Esophagus squamous epithelium (tissue), 5 donors: ENCODE results near the gene ESM1. TPM values are rescaled to one million over a fixed set of nuclear protein-coding genes. Genes with fewer than 3 reads are reported as not detected.

Source experiments
- DNase-seq: peaks from one replicate; lab custom pipeline; 2025; lab: John Stamatoyannopoulos, UW
- H3K27ac ChIP-seq, 4 donors: fragments of 200-600 bp; sonication (generic); one replicate each; pipeline ENCODE4 v1.5.1; 2016 to 2019; ENCODE audit warnings: mild to moderate bottlenecking in 1 of 4
- H3K27me3 ChIP-seq, 4 donors: fragments of 200-600 bp; sonication (generic); 1 replicate in 3 of 4; 2 replicates in 1 of 4; pipeline versions ENCODE4 v1.5.1 to v1.6.0; 2017 to 2021; ENCODE audit warnings: antibody characterized with exemption in 1 of 4
- H3K36me3 ChIP-seq, 3 donors: fragments of 200-600 bp; sonication (generic); one replicate each; pipeline ENCODE4 v1.5.1; 2016 to 2019
- H3K4me1 ChIP-seq, 3 donors: fragments of 200-600 bp; sonication (generic); one replicate each; pipeline ENCODE4 v1.5.1; 2017 to 2019
- H3K4me3 ChIP-seq, 4 donors: fragments of 200-600 bp; sonication (generic); 1 replicate in 3 of 4; 2 replicates in 1 of 4; pipeline ENCODE4 v1.5.1; 2016 to 2019; ENCODE audit warnings: mild to moderate bottlenecking in 2 of 4, moderate library complexity in 1 of 4
- H3K9me3 ChIP-seq, 3 donors: fragments of 200-600 bp; sonication (generic); one replicate each; pipeline ENCODE4 v1.5.1; 2016 to 2019
- POLR2A ChIP-seq, 4 donors: fragments of 450-650 bp; IDR thresholded peaks; one replicate each; pipeline ENCODE4 v1.6.1; 2017; ENCODE audit warnings: antibody characterized with exemption in 4 of 4, mild to moderate bottlenecking in 4 of 4, moderate library complexity in 3 of 4
- WGBS, 2 donors: methylation state at CpG; one replicate each; pipeline ENCODE4 v1.1.5; 2018; 5-methylcytosine and 5-hydroxymethylcytosine counted together
- intact Hi-C: fragments of 100-400 bp; cut with DNase I; formaldehyde crosslinking; loops from one replicate; pipeline ENCODE4 v1.15.0; 2022
- total RNA-seq, 4 donors: library from RNA; depleted of rRNA; stranded (reverse); fragments of >200 nt; gene quantifications; one replicate each; pipeline ENCODE4 v1.1.0, GENCODE V29; 2016
- TF ChIP-seq, protein P1 (sequence below), 6 experiments: fragments of 450-650 bp in 4 of 6; fragments of 200-600 bp in 2 of 6; sonication (generic) in 2 of 6; IDR thresholded peaks; one replicate each; pipeline ENCODE4 v1.5.1; 2016 to 2019; ENCODE audit warnings: antibody characterized with exemption in 6 of 6, mild to moderate bottlenecking in 4 of 6, moderate library complexity in 4 of 6
- donor health status: DM: yes; HTN: yes; CAD: no.

ESM1 gene
- total RNA-seq, 4 donors from 2014 or later = 0.95 TPM; not detected in 3

DNA sequence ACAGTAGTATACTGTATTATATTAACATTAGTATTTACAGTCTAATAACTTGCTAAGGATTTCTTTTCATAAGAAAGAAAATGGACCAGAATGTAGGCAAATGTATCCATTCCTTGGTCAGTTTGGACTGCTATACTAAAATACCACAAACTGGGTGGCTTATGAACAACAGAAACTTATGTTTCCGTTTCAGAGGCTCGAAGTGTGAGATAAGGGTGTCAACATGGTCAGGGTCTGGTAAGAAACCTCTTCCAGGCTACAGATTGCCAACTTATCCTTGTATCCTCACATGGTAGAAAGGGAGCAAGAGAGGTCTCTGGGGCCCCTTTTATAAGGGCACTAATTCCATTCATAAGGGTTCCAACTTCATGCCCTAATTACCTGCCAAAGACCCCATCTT, 9.2 kb upstream of the ESM1 start:
- 72 to 85% methylated on average over 2 of the region's 2 CpGs for WGBS, 2 donors
- TF ChIP-seq, protein P1, sequence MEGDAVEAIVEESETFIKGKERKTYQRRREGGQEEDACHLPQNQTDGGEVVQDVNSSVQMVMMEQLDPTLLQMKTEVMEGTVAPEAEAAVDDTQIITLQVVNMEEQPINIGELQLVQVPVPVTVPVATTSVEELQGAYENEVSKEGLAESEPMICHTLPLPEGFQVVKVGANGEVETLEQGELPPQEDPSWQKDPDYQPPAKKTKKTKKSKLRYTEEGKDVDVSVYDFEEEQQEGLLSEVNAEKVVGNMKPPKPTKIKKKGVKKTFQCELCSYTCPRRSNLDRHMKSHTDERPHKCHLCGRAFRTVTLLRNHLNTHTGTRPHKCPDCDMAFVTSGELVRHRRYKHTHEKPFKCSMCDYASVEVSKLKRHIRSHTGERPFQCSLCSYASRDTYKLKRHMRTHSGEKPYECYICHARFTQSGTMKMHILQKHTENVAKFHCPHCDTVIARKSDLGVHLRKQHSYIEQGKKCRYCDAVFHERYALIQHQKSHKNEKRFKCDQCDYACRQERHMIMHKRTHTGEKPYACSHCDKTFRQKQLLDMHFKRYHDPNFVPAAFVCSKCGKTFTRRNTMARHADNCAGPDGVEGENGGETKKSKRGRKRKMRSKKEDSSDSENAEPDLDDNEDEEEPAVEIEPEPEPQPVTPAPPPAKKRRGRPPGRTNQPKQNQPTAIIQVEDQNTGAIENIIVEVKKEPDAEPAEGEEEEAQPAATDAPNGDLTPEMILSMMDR (IDR thresholded peaks at IDR 0.05) = no peak
- no peak for TF ChIP-seq POLR2A (IDR thresholded peaks at IDR 0.05)
- Histone ChIP-seq H3K36me3 (no peaks in the 10 kb centered on the region), H3K27ac (no peak overlapping the region), H3K4me3 (no peak overlapping the region), H3K9me3 (no peaks in the 10 kb centered on the region), H3K27me3 (peaks cover 0 to 12% (median 0%) of the 10 kb centered on the region in 4 donors), H3K4me1 (no peaks in the 10 kb centered on the region)
- no peak for DNase-seq
- intact Hi-C loops = no loop called here

DNA sequence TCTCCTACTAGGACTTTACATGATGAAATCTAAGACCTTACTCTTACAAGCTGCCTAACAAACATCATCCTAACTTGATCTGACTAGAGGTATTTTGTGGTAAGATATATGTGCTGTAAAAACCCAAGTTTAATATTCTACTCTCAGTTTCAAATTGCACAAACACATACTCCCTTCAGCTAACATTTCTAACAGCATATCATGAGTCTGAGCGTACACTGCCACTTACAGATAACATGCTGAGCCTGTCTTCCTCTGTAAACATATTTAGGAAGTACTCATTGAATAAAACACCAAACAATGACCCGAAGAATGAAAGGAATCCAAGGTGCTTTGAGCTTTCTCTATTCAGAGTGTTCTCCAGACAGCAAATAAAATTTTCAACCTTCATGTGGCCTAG, 7.9 kb upstream of the ESM1 start:
- no peaks in the 10 kb centered on the region for H3K4me1 ChIP-seq
- WGBS, 2 donors = 34 to 38% methylated on average over 2 of the region's 2 CpGs
- TF ChIP-seq POLR2A (IDR thresholded peaks at IDR 0.05) = no peak
- TF ChIP-seq, protein P1 (IDR thresholded peaks at IDR 0.05) = no peak
- H3K4me3 ChIP-seq = no peak overlapping the region
- peaks cover 0 to 12% (median 0%) of the 10 kb centered on the region in 4 donors for H3K27me3 ChIP-seq
- DNase-seq = no peak
- H3K27ac ChIP-seq = no peak overlapping the region
- H3K36me3 ChIP-seq = no peaks in the 10 kb centered on the region
- no peaks in the 10 kb centered on the region for H3K9me3 ChIP-seq
- intact Hi-C loops = no loop called here

DNA sequence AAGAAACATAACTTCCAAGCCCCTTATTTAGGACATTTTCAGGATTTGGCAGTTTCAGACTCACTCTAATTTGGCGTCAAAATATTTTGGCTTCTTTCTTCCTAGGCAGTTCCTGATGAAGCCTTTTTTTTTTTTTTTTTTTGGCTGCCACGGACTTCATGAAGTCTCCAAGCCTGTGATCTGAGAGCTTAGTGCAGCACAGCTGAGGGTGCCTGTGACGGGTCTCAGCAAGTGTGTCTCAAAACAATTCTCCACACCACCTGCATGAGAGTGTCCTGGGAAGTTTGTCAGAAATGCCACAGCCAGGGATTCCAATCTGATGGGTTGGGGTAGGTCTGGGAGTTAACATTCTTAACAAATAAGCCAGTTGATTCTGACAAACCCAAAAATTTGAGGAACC, 6.0 kb upstream of the ESM1 start:
- DNase-seq = no peak
- intact Hi-C loops = no loop called here
- H3K36me3 ChIP-seq = no peaks in the 10 kb centered on the region
- H3K27me3 ChIP-seq = peaks cover 0 to 23% (median 0%) of the 10 kb centered on the region in 4 donors
- H3K9me3 ChIP-seq = no peaks in the 10 kb centered on the region
- H3K27ac ChIP-seq = no peak overlapping the region
- TF ChIP-seq POLR2A (IDR thresholded peaks at IDR 0.05) = no peak
- TF ChIP-seq, protein P1 (IDR thresholded peaks at IDR 0.05) = no peak
- H3K4me1 ChIP-seq = no peaks in the 10 kb centered on the region
- WGBS, 2 donors = 25 to 48% methylated on average over 3 of the region's 3 CpGs
- H3K4me3 ChIP-seq = no peak overlapping the region

DNA sequence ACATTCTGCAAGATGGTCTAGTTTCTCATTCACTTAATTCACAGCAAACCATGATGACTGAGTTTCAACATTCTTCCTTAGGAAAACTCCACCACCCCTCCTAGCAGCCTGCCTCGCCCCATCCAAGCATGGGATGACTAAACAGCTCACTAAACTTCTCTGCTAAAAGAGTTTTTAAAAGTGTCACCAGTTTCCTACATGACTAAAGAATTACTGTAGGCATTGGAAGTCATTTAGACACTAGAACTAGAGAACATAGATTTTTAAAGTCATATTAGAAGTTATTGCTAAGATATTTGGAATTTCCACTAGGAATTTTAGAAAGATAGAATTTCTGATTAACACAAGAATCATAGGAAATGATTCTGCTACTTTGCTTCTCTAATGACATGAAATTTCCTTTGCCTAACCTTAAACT, 5.5 kb upstream of the ESM1 start:
- 38 to 50% methylated on average over 1 of the region's 1 CpG for WGBS, 2 donors
- DNase-seq = no peak

DNA sequence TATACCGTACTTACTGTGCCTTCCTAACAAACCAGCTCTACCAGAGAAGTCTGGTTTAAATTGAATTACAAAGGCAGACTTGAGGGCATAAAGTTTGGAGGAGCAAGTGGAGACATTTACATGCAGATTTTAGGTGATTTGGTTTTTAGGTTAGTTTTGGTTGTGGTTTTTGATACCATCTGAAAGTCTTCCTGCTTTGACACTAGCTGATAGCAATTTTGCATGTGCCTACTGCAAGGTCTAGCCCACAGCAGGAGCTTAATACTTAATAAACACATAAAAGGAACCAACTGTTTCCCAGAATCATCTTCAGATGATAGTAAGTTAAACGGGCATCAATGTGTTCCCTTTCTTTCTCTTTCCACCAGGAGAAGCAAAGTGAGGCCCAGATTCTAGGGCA, 3.4 kb upstream of the ESM1 start:
- intact Hi-C loops = no loop called here
- H3K4me3 ChIP-seq = no peak overlapping the region
- TF ChIP-seq, protein P1 (IDR thresholded peaks at IDR 0.05) = no peak
- TF ChIP-seq POLR2A (IDR thresholded peaks at IDR 0.05) = no peak
- DNase-seq = no peak
- H3K27me3 ChIP-seq = peaks cover 0 to 46% (median 0%) of the 10 kb centered on the region in 4 donors
- no peak overlapping the region for H3K27ac ChIP-seq
- no peaks in the 10 kb centered on the region for H3K9me3 ChIP-seq
- H3K36me3 ChIP-seq = no peaks in the 10 kb centered on the region
- peaks cover 0 to 6% (median 0%) of the 10 kb centered on the region in 3 donors for H3K4me1 ChIP-seq
- 55 to 74% methylated on average over 2 of the region's 2 CpGs for WGBS, 2 donors

More for the DNA sequence above, 5.5 kb upstream of the ESM1 start:
- intact Hi-C loops = no loop called here
- TF ChIP-seq, protein P1 (IDR thresholded peaks at IDR 0.05) = no peak
- TF ChIP-seq POLR2A (IDR thresholded peaks at IDR 0.05) = no peak
- no peaks in the 10 kb centered on the region for H3K4me1 ChIP-seq
- peaks cover 0 to 29% (median 0%) of the 10 kb centered on the region in 4 donors for H3K27me3 ChIP-seq
- H3K4me3 ChIP-seq = no peak overlapping the region
- no peaks in the 10 kb centered on the region for H3K9me3 ChIP-seq
- no peaks in the 10 kb centered on the region for H3K36me3 ChIP-seq
- H3K27ac ChIP-seq = no peak overlapping the region
